GM12878 (cell line): ENCODE data around the gene CLEC16A. TPM values are rescaled to one million over a fixed set of nuclear protein-coding genes. Genes with fewer than 3 reads are reported as not detected.

Experiments
- E4F1 ChIP-seq: fragments of 450-650 bp; IDR thresholded peaks from 2 replicates; pipeline ENCODE4 v1.6.1; 2018; ENCODE audit warnings: borderline replicate concordance, mild to moderate bottlenecking; ENCODE audit not compliant: partially characterized antibody
- EED ChIP-seq: sonication (generic); IDR thresholded peaks from 2 replicates; pipeline ENCODE4 v1.6.1; 2016; ENCODE audit warnings: antibody characterized with exemption, low read depth
- HDGF ChIP-seq: fragments of 450-650 bp; IDR thresholded peaks from 2 replicates; pipeline ENCODE4 v1.6.1; 2016; ENCODE audit warnings: antibody characterized with exemption
- MAX ChIP-seq: IDR thresholded peaks from 2 replicates; pipeline ENCODE4 v1.6.1; 2012; ENCODE audit warnings: low read depth, low read length, improper control_type of control experiment
- MXI1 ChIP-seq: fragments of 150-350 bp; IDR thresholded peaks from 2 replicates; pipeline ENCODE4 v1.6.1; 2011; ENCODE audit warnings: low read depth, mild to moderate bottlenecking, inconsistent platforms, low read length, improper control_type of control experiment
- NFXL1 ChIP-seq: fragments of 450-650 bp; IDR thresholded peaks from 2 replicates; pipeline ENCODE4 v1.6.1; 2017; ENCODE audit warnings: antibody characterized with exemption, mild to moderate bottlenecking, borderline replicate concordance
- SREBF2 ChIP-seq: IDR thresholded peaks from 2 replicates; pipeline ENCODE4 v1.6.1; 2012; ENCODE audit warnings: mild to moderate bottlenecking, low read length
- SRF ChIP-seq, 2 experiments: IDR thresholded peaks; 2 replicates each; pipeline ENCODE4 v1.6.1; 2011; ENCODE audit warnings: low read depth in 2 of 2, low read length in 2 of 2, mild to moderate bottlenecking in 1 of 2, moderate library complexity in 1 of 2
- TCF12 ChIP-seq: IDR thresholded peaks from 2 replicates; pipeline ENCODE4 v1.6.1; 2011; ENCODE audit warnings: low read depth, mild to moderate bottlenecking, low read length
- ZNF207 ChIP-seq: fragments of 450-650 bp; IDR thresholded peaks from 2 replicates; pipeline ENCODE4 v1.6.1; 2014; ENCODE audit warnings: antibody characterized with exemption, mild to moderate bottlenecking, borderline replicate concordance
- ZSCAN29 ChIP-seq: fragments of 450-650 bp; IDR thresholded peaks from 2 replicates; pipeline ENCODE4 v1.6.1; 2017; ENCODE audit warnings: mild to moderate bottlenecking, moderate library complexity
- polyA plus RNA-seq, 11 experiments: library from polyadenylated mRNA; depleted of rRNA in 4 of 11; unstranded in 6 of 11; stranded (reverse) in 5 of 11; fragments of >200 nt; fragmentation: Nextera tagmentation in 4 of 11; fragmentation: Illumina TruSeq in 1 of 11; extraction: Ambion mirVana in 4 of 11; extraction: Trizol in 1 of 11; gene quantifications; 1 replicate in 1 of 11; 2 replicates in 10 of 11; pipeline versions ENCODE4 v1.2.1 to v1.2.3, GENCODE V29; 2011 to 2016; ENCODE audit warnings: inconsistent platforms in 2 of 11, missing spikeins in 2 of 11, low read depth in 1 of 11
- total RNA-seq, 4 experiments: library from RNA; depleted of rRNA in 3 of 4; stranded (reverse); fragments of >200 nt in 3 of 4; fragmentation: Illumina TruSeq in 1 of 4; extraction: Trizol in 1 of 4; gene quantifications; 2 replicates each; pipeline versions ENCODE4 v1.2.1 to v1.2.3, GENCODE V29; 2013 to 2021

The CLEC16A gene
- total and polyA plus RNA-seq, 10 of the 15 experiments (the other 5 are each of a cell fraction or from before 2014, with no cell fraction given) = 1.5 to 28.8 (median 19.2) TPM

- peak; percentile 37; the same call in 1 of the 2 replicates for TF ChIP-seq ZNF207
- TF ChIP-seq SREBF2 = no peak
- TF ChIP-seq MXI1 = no peak
- TF ChIP-seq SRF (IDR thresholded peaks at IDR 0.05; ENCODE audit: low read depth in 2 of 2, low read length in 2 of 2) = no peak
- no peak for TF ChIP-seq ZSCAN29
- no peak for TF ChIP-seq HDGF
- TF ChIP-seq E4F1 = no peak
- peak; percentile 11; the same call in 1 of the 2 replicates for TF ChIP-seq EED
- no peak for TF ChIP-seq MAX
- no peak for TF ChIP-seq NFXL1
- no peak for TF ChIP-seq TCF12
Measured at GRCh38 chr16:11104168-11105037, 160.0 kb downstream of the CLEC16A start (continued).
